Measurements from ENCODE around the gene CLPX.

DNA sequence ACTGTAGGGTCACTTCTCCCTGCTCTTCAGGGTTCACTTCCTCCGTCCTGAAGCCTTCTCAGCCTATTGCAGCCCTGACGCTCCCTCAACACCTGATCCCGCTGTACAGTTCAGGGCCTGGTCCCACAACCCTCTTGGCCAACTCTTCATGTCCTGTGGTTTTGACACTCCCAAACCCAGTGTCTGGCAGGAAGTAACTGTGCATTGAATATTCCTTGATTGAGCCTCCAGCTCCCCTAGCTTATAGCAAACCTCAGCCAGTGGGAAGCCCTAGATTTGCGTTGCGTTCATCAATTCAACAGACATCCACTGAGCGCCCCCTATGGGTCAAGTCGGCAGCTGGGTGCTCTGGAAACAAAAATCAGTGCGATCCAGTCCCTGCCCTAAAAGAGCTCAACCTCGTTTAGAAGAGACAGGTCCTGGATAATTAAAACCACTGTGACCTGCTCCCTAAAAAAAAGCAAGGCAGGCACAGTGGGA lies 83.7 kb downstream of the CLPX start:
- TF ChIP-seq CTCF (IDR thresholded peaks at IDR 0.05) (peak; percentile 79 to 89 (median 88)), POLR2A (IDR thresholded peaks at IDR 0.05; ENCODE audit: low read depth) (no peak), POLR2AphosphoS5 (IDR thresholded peaks at IDR 0.05) (no peak)

All from esophagus muscularis mucosa (tissue), 3 donors.